NCI-H526 (cell line): ENCODE data around the gene TADA2B.

Experiments
- DNase-seq, 2 experiments: peaks; one replicate each; lab custom pipeline; 2025; lab: John Stamatoyannopoulos, UW

Gene TADA2B, protein sequence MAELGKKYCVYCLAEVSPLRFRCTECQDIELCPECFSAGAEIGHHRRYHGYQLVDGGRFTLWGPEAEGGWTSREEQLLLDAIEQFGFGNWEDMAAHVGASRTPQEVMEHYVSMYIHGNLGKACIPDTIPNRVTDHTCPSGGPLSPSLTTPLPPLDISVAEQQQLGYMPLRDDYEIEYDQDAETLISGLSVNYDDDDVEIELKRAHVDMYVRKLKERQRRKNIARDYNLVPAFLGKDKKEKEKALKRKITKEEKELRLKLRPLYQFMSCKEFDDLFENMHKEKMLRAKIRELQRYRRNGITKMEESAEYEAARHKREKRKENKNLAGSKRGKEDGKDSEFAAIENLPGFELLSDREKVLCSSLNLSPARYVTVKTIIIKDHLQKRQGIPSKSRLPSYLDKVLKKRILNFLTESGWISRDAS

DNA sequence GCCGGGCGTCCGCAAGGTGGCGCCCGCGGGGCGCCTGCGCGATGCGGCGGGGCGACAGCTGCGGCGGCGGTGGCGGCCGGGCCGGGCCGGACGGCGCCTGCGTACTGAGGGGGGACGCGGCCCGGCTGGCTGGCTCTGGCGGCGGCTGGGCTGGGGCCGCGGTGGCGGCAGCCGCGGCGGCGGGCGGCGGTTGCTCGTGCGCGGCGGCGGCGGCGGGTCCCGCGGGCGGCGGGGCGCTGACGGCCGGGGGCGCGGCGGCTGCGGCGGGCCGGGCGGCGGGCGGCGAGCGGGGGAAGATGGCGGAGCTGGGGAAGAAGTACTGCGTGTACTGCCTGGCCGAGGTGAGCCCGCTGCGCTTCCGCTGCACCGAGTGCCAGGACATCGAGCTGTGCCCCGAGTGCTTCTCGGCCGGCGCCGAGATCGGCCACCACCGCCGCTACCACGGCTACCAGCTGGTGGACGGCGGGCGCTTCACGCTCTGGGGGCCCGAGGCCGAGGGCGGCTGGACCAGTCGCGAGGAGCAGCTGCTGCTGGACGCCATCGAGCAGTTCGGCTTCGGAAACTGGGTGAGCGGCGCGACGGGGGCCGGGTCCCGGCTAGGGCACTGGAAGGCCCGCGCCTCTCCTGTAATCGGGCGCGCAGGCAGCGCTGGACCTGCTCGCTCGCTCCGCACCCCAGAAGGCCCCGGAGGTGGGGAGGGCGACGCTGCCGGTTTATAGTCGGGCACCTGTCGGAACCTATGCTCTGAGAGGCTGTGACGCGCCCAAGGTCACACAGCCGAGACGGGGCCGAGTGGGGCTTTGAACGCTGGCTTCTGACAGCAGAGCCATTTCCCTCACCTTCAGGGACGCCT lies at the start of gene TADA2B:
TSS of gene TADA2B (plus strand) at position 89 of the 853 bp plus-strand sequence. CDS start at position 297, 208 bp downstream.
- DNase-seq = peak in 1 of 2 experiments; percentile 62

DNA sequence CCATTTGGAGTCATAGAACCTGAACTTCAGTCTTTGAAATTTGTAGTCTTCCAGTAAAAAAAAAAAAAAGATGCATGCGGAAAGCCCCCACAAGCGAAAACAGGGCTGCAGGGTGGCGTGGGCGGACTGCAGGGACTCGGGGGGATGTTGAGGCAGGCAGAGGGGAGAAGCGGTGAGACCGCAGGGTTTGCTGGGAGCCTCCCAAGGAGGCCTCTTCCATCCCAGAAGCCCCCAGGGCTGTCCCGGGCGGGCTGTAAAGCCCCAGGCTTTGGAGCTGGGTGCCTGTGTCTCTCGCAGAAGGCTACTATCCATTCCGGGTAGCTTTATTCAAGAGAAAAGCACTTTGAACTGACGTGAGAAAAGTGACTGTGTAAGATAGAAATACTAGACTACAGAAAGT lies 46.7 kb upstream of the TADA2B start:
- no peak for DNase-seq

GRCh38 chr4:6999172-7000086 lies 43.7 kb upstream of the TADA2B start:
- no peak for DNase-seq

- DNase-seq = no peak
These were observed 42.6 kb upstream of the TADA2B start for GRCh38 chr4:7000421-7001176.

DNA sequence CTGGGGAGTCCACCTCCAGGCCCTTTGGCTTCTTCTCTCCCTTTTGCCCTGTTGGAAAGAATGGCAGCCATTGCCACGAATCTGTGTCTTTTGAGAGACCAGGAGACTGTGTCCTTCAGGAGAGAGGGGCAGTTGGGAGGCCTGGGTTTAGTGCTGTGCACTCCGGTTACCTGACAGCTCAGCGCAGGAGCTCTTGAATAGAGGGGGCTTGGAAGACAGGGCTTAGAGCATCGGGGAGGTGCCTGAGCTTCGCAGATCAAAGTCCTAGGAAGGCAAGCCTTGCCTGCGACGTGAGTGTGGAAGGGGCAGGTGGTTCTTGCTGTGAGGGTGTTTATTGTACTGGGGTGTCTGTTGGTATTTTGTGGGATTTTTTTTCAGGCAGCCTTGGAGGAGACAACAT lies 41.9 kb upstream of the TADA2B start:
- DNase-seq = no peak

GRCh38 chr4:7002336-7002735 lies 40.8 kb upstream of the TADA2B start:
- no peak for DNase-seq

DNA sequence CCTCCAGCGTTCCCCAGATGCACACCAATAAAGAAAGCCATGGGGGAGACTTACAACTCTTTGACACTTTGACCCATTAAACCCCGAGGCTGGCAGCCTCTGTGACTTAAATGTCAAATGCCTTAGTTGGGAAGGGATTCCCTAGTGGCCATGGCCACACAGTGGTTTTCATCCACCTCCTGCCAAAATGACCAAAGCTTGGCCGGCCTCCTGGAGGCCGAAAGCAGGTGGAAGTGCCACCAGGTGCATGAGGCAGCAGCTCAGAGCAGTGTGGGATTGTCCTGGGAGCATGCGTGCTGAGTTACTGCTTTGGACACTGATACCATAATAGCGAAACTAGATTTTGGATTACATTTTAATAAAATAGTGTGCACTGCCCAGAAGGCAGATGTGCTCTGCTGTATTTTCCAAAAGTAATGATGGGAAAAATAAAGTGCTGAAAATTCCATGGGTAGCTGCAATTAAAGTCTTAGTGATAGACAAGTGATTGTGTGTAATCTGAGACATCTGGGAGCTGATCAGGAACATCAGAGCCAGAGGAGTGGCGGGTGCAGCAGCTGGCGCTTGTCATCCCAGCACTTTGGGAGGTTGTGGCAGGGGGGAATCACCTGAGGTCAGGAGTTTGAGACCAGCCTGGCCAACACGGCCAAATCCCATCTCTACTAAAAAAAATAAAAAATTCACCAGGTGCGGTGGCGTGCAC lies 39.8 kb upstream of the TADA2B start:
- DNase-seq = no peak

DNA sequence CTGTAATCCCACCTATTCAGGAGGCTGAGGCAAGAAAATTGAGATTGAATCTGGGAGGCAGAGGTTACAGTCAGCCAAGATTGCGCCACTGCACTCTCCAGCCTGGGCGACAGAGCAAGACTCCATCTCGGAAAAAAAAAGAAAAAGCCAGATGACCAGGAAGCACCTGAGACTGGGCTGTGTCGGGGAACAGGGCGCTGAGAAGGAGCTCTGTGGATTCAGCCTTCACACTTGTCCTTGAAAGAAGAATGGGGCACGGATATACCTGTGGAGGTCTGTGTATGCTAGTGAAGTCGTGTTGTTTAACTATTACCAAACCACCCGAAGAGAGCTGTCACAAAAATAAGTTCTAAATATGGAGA lies 39.3 kb upstream of the TADA2B start:
- DNase-seq = no peak

- no peak for DNase-seq
These were observed 38.8 kb upstream of the TADA2B start for GRCh38 chr4:7004331-7004730.

DNA sequence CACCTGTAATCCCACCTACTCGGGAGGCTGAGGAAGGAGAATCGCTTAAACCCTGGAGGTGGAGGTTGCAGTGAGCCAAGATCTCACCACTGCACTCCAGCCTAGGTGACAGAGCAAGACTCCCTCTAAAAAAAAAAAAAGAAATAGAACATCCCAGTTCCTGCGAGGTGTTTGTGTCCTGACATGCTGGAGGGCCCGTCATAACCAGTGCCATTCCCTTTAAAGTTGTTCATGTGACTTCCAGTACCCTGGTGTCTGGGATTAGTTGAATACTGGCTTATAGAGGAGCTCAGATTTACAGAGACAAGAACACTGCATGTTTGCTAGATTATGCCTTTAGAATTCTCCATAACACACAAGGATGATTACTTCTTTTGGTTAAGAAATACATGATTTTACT lies 37.6 kb upstream of the TADA2B start:
- DNase-seq = no peak

GRCh38 chr4:7006411-7006810 lies 36.8 kb upstream of the TADA2B start:
- no peak for DNase-seq

DNA sequence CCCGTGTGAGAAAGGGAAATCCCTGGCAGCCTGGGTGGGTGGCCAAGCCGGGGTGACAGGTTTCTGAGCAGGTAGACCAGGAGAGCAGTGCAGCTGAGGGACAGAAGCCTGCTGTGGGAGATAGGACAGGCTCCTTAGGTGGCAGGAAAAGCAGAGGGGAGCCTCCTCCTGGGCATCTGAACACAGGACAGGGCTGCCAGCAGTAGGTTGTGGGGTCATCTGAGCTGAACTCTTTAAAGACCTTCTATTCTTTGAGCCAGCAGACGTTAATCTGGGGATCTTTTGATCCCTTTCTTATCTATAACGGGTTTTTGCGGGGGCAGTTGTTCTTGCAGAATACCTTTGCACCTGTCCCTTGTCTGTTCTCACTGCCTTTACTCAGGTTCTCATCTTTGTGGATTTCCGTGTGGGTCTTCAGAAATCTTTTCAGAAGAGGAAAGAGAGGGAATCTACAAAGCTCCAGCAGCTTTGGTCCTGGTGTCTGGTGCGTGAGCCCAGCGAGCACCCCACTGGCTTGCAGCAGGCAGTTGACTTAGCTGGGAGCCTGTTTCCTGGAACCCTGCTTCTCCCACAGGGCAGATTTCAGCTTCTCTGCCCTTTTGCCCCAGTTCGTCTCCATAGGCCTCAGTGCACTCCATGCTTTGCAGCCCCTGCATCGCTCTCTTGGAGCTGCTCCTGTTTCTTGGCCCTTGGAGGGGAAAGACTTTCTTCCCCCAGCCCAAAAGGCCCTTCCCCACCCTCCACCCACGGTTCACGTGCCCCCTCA lies 35.8 kb upstream of the TADA2B start:
- DNase-seq = no peak

DNA sequence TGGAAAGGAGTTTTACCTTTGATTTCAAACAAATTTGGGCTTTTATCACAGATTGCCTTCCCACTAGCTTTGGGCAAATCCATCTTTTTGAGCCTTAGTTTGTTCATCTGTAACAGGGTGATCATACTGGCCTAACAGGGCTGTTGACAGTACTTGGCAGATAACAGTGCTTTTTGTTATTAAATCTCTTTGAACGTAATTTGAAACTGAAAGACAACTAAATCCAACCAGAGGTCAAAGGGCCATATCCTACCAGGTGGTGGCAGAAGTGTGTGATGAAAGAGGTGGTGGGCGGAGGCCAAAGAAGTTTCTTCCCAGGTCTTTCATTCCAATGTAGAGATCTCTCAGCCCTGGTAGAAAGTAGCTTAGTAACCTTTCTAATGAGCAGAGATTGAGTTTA lies 35.2 kb upstream of the TADA2B start:
- DNase-seq = no peak

DNA sequence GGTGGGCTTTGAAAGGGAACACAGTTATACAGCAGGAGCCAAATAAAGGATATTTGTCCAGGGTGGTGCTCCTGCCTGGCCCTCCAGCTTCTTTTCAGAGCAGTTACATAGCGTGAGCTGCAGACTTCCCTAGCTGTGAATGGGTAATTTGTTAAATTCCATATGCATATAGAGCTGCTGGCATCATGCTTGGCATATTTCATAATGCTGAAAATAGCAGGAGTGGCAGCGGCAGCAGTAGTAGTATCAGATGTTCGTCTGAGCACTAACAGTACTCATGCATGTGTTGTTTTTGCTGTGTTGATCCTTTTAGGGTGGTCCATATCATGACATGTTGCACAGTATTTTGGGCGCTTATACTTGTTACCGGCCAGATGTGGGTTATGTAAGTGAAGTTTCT lies 33.6 kb upstream of the TADA2B start:
- DNase-seq = no peak

GRCh38 chr4:7013175-7013574 lies 30.0 kb upstream of the TADA2B start:
- no peak for DNase-seq

DNA sequence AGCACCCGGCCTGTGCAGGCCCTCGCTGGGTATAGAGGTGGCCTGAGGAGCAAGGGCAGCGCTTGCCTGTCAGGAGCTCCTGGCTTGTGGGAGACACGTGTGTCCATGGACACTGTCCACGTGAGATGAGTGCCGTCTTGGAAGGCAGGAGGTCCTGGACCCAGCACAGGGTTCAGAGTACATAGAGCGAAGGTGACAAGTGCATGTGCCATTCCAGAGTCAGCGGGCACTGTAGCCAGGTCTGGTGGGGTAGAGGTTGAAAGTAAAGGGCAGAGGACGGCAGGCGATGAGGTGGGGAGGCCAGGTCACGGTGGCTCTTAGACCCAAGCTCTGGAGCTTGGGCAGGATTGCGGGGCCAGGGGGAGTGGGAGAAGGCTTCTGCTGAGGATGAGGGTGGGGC lies 28.4 kb upstream of the TADA2B start:
- no peak for DNase-seq

DNA sequence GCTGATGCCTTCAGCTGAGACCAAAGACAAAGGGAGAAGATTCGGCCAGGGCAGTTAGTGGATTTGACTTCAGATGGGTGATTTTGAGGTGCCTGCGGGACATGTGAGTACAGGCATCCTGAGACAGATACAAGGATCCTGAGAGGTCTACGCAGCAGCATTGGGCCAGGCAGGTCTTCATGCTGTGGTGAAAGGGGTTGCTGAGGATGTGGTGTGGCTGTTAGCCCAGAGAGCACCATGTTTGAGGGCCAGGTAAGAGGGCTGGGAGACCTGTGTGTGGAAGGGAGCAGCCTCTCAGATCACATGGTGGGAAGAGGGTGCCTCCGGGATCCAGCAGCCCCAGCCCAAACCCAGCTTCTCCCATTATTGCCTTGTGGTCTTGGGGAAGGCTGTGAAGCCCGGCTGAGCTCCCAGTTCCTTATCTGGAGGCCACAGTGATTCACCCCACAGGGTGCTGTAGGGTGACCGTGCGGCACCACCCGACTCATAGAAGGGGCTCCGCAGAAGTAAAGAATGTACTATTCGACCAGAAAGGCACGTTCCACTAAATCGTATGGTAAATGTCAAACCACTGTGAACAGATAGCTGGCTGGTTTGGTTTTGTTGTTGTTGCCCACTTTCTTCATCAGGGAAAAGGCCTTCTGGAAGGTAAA lies 27.7 kb upstream of the TADA2B start:
- no peak for DNase-seq

DNA sequence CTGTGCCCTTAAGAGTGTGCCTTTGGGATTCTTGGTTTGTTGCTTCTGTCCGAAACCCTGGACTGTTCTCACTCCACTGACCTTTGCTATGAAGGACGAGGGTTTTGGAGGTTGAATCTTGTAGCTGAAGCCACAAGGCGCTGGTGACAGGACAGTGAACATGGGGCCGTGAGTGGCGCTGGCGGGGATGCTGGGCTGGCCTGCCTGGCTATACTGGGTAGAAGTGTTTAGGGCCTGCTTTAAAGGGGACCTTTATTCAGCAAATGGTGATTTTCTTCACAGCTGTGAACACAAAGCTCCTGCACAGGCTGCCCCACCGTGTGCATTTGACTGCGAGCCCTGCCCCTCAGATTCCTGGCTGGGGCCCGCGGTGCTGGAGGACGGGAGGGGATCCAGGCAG lies 27.1 kb upstream of the TADA2B start:
- DNase-seq = no peak

DNA sequence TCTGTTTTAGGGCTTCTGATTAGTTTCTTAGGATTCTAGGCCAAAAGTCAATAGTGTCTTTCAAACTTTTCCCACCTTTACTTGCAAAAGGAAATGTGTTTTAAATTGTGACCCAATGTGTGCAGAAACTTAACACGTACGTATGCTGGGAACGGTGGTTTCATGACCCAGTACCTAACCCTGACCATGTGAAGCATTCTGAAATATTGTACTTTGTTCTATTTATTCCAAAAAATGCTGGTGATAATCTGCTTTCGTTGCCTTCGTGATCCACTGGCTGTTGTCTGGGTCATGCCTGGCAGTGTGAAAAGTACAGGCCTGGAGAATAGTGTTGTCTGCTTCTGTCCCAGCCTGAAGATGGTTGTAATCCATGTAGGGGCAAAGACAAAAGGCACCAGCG lies 26.7 kb upstream of the TADA2B start:
- DNase-seq = no peak
